Fibroblast of lung (primary cell): ENCODE data around the gene FBXL13.

ENCODE experiments used
- CTCF ChIP-seq, 2 donors: IDR thresholded peaks in 1 of 2; conservative IDR thresholded peaks in 1 of 2; 1 replicate in 1 of 2; 2 replicates in 1 of 2; pipeline ENCODE4 v1.5.1; 2011 to 2012; ENCODE audit warnings: low read length in 2 of 2, control low read depth in 1 of 2, inconsistent platforms in 1 of 2, low read depth in 1 of 2, mild to moderate bottlenecking in 1 of 2
- EZH2 ChIP-seq: IDR thresholded peaks from 2 replicates; pipeline ENCODE4 v1.5.1; 2012; ENCODE audit warnings: low read length, control low read depth, mild to moderate bottlenecking; ENCODE audit errors: missing control alignments

GRCh38 chr7:103115771-103116170, 41.2 kb upstream of the FBXL13 start:
- no peak for TF ChIP-seq CTCF (conservative IDR thresholded peaks at IDR 0.05 in 1 of 2, IDR thresholded peaks at IDR 0.05 in 1 of 2; ENCODE audit: low read depth in 1 of 2, low read length in 2 of 2)
- TF ChIP-seq EZH2 = no peak
